Omental fat pad (tissue), 4 donors: ENCODE data around the gene CTU2. TPM values are rescaled to one million over a fixed set of nuclear protein-coding genes. Genes with fewer than 3 reads are reported as not detected.

Experiments used
- ATAC-seq: fragments of 150-250 bp; one replicate; pipeline ENCODE4 v1.9.1; 2016; ENCODE audit warnings: mild to moderate bottlenecking, moderate library complexity; ENCODE audit not compliant: low FRiP score
- DNase-seq: peaks from one replicate; pipeline ENCODE4 v3.0.0-alpha.2; 2019; ENCODE audit warnings: low spot score
- total RNA-seq, 4 donors: library from RNA; depleted of rRNA; stranded (reverse); fragments of >200 nt; gene quantifications; one replicate each; pipeline ENCODE4 v1.1.0, GENCODE V29; 2016
- TF ChIP-seq, protein P1 (sequence below), 3 donors: fragments of 450-650 bp; IDR thresholded peaks; one replicate each; pipeline ENCODE4 v1.5.1; 2016 to 2017; ENCODE audit warnings: antibody characterized with exemption in 3 of 3, mild to moderate bottlenecking in 3 of 3, moderate library complexity in 2 of 3

The CTU2 gene
- total RNA-seq, 4 donors from 2014 or later = 6.8 to 23.7 (median 10.2) TPM

DNA sequence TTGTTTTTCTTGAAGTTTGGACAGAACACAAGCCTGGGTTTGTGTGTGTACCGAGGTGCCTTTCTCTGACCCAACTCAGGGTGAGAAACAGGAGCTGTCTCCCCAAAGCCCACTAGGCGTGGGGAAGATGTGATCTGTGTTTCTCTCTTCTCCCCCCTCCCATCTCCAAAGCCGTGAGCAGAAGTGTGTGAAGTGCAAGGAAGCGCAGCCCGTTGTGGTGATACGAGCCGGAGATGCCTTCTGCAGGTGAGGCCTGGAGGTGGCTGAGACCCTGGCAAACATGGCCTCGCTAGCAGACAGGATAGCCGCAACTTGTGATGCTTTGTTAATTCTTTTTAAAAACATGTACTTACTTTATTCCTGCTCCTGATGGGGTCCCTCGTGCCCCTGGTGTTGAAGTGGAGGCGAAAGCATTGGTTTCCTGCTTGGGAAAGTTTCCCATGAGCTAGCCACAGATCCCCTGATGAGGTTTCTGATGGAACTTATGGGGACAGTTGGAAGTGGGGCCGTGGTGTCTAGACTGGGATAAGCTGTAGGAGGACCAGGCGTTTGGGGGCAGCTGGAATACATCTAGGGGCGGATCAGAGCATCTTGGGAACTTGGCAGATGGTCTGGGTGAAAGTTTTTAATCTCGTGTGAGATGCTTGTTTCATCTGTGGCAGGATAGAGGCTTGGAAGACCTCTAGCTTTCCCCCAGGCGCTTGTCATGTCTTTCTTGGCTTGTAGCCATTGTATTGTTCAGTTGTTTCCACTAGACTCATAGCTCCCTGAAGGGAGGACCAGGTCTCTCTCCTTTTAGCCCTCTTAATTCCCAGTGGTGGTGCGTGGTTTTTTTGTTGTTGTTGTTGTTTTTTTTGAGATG is 893 bp downstream of the CTU2 start:
- DNase-seq (no peak), ATAC-seq (no peak)
- TF ChIP-seq, protein P1, sequence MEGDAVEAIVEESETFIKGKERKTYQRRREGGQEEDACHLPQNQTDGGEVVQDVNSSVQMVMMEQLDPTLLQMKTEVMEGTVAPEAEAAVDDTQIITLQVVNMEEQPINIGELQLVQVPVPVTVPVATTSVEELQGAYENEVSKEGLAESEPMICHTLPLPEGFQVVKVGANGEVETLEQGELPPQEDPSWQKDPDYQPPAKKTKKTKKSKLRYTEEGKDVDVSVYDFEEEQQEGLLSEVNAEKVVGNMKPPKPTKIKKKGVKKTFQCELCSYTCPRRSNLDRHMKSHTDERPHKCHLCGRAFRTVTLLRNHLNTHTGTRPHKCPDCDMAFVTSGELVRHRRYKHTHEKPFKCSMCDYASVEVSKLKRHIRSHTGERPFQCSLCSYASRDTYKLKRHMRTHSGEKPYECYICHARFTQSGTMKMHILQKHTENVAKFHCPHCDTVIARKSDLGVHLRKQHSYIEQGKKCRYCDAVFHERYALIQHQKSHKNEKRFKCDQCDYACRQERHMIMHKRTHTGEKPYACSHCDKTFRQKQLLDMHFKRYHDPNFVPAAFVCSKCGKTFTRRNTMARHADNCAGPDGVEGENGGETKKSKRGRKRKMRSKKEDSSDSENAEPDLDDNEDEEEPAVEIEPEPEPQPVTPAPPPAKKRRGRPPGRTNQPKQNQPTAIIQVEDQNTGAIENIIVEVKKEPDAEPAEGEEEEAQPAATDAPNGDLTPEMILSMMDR (IDR thresholded peaks at IDR 0.05) = no peak

DNA sequence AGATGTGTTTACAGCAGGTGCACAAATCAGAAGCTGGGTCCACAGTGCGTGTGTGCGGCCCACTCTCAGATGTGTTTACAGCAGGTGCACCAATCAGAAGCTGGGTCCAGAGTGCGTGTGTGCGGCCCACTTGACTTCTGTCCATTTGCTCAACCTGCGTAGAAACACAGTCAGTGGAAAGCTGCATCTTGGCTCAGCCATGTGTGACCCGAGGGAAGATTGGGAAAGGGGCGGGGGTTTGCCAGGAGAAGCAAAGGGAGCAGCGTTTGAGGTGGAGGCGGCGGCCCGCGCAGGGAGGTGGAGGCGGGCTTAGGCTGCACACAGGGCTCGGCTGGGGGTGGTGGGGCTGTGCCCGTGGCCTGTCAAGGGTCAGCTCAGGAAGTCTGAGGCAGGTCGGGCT is 4.3 kb downstream of the CTU2 start:
- no peak for DNase-seq
- no peak for ATAC-seq
- TF ChIP-seq, protein P1 (IDR thresholded peaks at IDR 0.05) = no peak

DNA sequence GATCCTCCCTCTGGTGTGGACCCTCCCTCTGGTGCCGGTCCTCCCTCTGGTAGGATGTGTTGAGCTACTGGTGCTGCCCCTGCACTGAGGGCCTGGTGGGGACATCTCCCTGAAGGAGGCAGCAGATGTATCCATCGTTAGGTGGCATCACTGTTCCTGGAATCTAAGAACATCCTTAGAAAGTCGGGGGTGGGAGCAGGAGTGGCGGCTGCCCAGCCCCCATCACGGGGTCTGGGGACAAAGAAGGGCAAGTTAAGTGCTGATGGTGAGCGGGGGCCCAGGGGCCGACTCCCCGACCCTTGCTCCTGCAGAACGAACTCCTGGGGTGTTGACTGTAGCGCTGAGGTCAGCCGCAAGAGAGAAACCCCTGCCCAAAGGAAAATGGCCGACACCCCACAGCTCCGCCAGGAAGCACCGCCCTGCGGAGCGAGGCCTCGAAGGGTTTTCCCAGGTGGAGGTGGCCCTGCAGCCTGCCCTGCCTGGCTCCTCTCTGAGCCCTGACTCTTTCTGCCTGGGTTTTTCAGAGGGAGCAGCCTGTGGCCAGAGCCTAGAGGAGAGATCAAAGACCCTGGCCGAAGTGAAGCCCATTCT is 5.5 kb downstream of the CTU2 start:
- DNase-seq (no peak), ATAC-seq (no peak)
- TF ChIP-seq, protein P1 (IDR thresholded peaks at IDR 0.05) = no peak

GRCh38 chr16:88712362-88712979 is 6.2 kb downstream of the CTU2 start:
- DNase-seq (no peak), ATAC-seq (no peak)
- TF ChIP-seq, protein P1 (IDR thresholded peaks at IDR 0.05) = no peak

DNA sequence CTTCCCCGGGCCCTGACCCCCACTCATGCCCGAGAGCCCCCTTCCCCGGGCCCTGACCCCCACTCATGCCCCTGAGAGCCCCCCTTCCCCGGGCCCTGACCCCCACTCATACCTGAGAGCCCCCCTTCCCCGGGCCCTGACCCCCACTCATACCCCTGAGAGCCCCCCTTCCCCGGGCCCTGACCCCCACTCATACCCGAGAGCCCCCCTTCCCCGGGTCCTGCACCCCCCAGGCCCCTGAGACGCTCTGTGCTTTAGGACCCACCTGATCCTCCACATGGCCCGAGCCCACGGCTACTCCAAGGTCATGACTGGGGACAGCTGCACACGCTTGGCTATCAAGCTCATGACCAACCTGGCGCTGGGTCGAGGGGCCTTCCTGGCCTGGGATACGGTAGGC is 6.8 kb downstream of the CTU2 start:
- TF ChIP-seq, protein P1 (IDR thresholded peaks at IDR 0.05) = no peak
- ATAC-seq (no peak), DNase-seq (no peak)

DNA sequence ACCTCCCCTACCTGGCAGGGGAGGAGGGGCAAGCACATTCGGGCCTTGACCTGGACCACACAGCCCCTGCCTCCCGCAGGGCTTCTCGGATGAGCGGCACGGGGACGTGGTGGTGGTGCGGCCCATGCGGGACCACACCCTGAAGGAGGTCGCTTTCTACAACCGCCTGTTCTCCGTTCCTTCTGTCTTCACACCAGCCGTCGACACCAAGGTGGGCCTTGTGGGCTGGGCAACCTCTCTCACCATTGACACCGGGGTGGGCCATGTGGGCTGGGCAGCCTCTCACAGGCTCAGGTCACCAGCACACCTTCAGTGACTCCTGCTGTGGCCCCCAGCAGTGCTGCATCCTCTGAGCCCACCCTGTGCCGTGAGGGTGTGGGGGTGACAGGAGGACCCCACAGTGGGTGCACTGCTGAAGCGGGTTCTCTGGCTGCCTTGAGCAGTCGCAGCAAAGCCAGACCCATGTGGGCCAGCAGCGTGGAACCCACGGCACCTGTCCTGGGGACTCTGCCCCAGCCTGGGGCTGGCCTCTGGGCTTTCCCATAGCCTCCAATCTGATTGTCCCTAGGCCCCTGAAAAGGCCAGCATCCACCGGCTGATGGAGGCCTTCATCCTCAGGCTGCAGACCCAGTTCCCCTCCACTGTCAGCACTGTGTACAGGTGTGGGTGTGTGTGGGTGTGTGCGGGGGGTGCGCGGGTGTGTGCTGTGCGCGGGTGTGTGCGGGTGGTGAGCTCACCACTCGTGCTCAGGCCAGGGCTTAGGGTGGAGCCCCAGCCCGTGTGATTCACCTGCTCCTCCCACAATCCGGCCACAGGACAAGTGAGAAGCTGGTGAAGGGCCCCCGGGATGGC is 7.5 kb downstream of the CTU2 start:
- ATAC-seq (peak; percentile 28), DNase-seq (no peak)
- TF ChIP-seq, protein P1 (IDR thresholded peaks at IDR 0.05) = no peak
